Caco-2 (cell line): Measurements from ENCODE around the gene IL1F10. TPM values are rescaled to one million over a fixed set of nuclear protein-coding genes. Genes with fewer than 3 reads are reported as not detected.

Experiments
- BruUV-seq: library from RNA; stranded (reverse); fragments of 400-500 nt; replicated peaks from 2 replicates; lab custom pipeline; 2021; lab: Mats Ljungman, UMichigan
- CTCF ChIA-PET: fragments of 300-600 bp; sonication (Branson Sonifier 250); formaldehyde crosslinking; loops from one replicate; lab custom pipeline; 2022; ENCODE audit warnings: antibody characterized with exemption; lab: Charles Lee
- POLR2A ChIA-PET: fragments of 300-600 bp; sonication (Branson Sonifier 250); formaldehyde crosslinking; loops from one replicate; lab custom pipeline; 2022; ENCODE audit warnings: antibody characterized with exemption; lab: Charles Lee
- DNase-seq, 2 experiments: peaks; one replicate each; pipeline versions ENCODE4 v3.0.0 to v3.0.0-alpha.2; 2020 to 2022
- H3K27me3 ChIP-seq: replicated peaks from 2 replicates; pipeline ENCODE4 v1.6.0; 2011; ENCODE audit warnings: low read length; ENCODE audit not compliant: control insufficient read depth, insufficient read depth
- H3K36me3 ChIP-seq: 2 replicates; pipeline ENCODE4 v1.5.1; 2011; ENCODE audit warnings: low read length; ENCODE audit not compliant: control insufficient read depth, insufficient read depth
- H3K4me1 ChIP-seq: fragments of 250-450 bp; sonication (Bioruptor Pico); 2 replicates; pipeline ENCODE4 v1.5.1; 2020; ENCODE audit warnings: mild to moderate bottlenecking
- H3K4me3 ChIP-seq: 2 replicates; pipeline ENCODE4 v1.5.1; 2011; ENCODE audit warnings: low read depth, mild to moderate bottlenecking, control low read depth, low read length
- H3K9me3 ChIP-seq: fragments of 250-450 bp; sonication (Bioruptor Pico); 2 replicates; pipeline ENCODE4 v1.5.1; 2020; ENCODE audit warnings: mild to moderate bottlenecking, moderate library complexity
- H3K27ac Mint-ChIP-seq: one replicate; pipeline ENCODE4 v1.8.0; 2022; ENCODE audit warnings: mixed read lengths; ENCODE audit not compliant: unreplicated experiment
- H3K27me3 Mint-ChIP-seq: one replicate; pipeline ENCODE4 v1.8.0; 2022; ENCODE audit warnings: mixed read lengths; ENCODE audit not compliant: insufficient read depth, unreplicated experiment
- H3K36me3 Mint-ChIP-seq: one replicate; pipeline ENCODE4 v1.8.0; 2022; ENCODE audit warnings: mild to moderate bottlenecking, mixed read lengths; ENCODE audit not compliant: insufficient read depth, unreplicated experiment
- H3K4me1 Mint-ChIP-seq: one replicate; pipeline ENCODE4 v1.8.0; 2022; ENCODE audit warnings: low read depth, mixed read lengths; ENCODE audit not compliant: unreplicated experiment
- H3K4me3 Mint-ChIP-seq: one replicate; pipeline ENCODE4 v1.8.0; 2022; ENCODE audit warnings: mild to moderate bottlenecking, moderate library complexity, mixed read lengths; ENCODE audit not compliant: unreplicated experiment
- H3K9me3 Mint-ChIP-seq: one replicate; pipeline ENCODE4 v1.8.0; 2022; ENCODE audit warnings: mixed read lengths; ENCODE audit not compliant: unreplicated experiment
- CTCF ChIP-seq, 2 experiments: fragments of 200-600 bp in 1 of 2; IDR thresholded peaks; 1 replicate in 1 of 2; 2 replicates in 1 of 2; pipeline versions ENCODE4 v1.5.1 to v1.8.0; 2011 to 2022; ENCODE audit warnings: antibody characterized with exemption in 1 of 2, control low read depth in 1 of 2, inconsistent platforms in 1 of 2, low read depth in 1 of 2, low read length in 1 of 2, mild to moderate bottlenecking in 1 of 2, moderate library complexity in 1 of 2; ENCODE audit not compliant: insufficient read depth in 1 of 2, severe bottlenecking in 1 of 2, unreplicated experiment in 1 of 2
- intact Hi-C: fragments of 100-400 bp; cut with micrococcal nuclease; formaldehyde crosslinking; loops from one replicate; pipeline ENCODE4 v1.10.0; 2022; ENCODE audit not compliant: unreplicated experiment
- total RNA-seq: library from RNA; stranded (reverse); gene quantifications from 2 replicates; pipeline ENCODE4 v1.2.3, GENCODE V29; 2022

IL1F10 gene
- total RNA-seq, 1 experiment from 2014 or later, result not detected

GRCh38 chr2:113078350-113078839 is 10.6 kb downstream of the IL1F10 start:
- Histone ChIP-seq H3K4me3 (no peak overlapping the region), H3K36me3 (no peaks in the 10 kb centered on the region), H3K4me1 (no peaks in the 10 kb centered on the region), H3K9me3 (no peaks in the 10 kb centered on the region), H3K27me3 (no peaks in the 10 kb centered on the region; the same call in 1 of the 2 replicates)
- Mint-ChIP-seq H3K27me3 (no peaks in the 10 kb centered on the region), H3K36me3 (no peaks in the 10 kb centered on the region), H3K4me1 (no peaks in the 10 kb centered on the region), H3K27ac (no peak overlapping the region), H3K9me3 (no peaks in the 10 kb centered on the region), H3K4me3 (no peak overlapping the region)
- ChIA-PET POLR2A (no interaction called here), CTCF (no interaction called here)
- intact Hi-C loops, result no loop called here
- no TSS peak for BruUV-seq
- DNase-seq, result no peak
- no peak for TF ChIP-seq CTCF (IDR thresholded peaks at IDR 0.05; ENCODE audit: insufficient read depth in 1 of 2, low read depth in 1 of 2, low read length in 1 of 2, severe bottlenecking in 1 of 2, unreplicated experiment in 1 of 2)

- no peaks in the 10 kb centered on the region; the same call in 1 of the 2 replicates for H3K27me3 ChIP-seq
- DNase-seq, result no peak
- Mint-ChIP-seq H3K9me3 (no peaks in the 10 kb centered on the region), H3K27ac (no peak overlapping the region), H3K4me3 (no peak overlapping the region), H3K36me3 (no peaks in the 10 kb centered on the region), H3K4me1 (no peaks in the 10 kb centered on the region), H3K27me3 (no peaks in the 10 kb centered on the region)
- H3K4me1 ChIP-seq, result no peaks in the 10 kb centered on the region
- no peak overlapping the region for H3K4me3 ChIP-seq
- TF ChIP-seq CTCF (IDR thresholded peaks at IDR 0.05; ENCODE audit: insufficient read depth in 1 of 2, low read depth in 1 of 2, low read length in 1 of 2, severe bottlenecking in 1 of 2, unreplicated experiment in 1 of 2), result no peak
- BruUV-seq, result no TSS peak
- no peaks in the 10 kb centered on the region for H3K36me3 ChIP-seq
- intact Hi-C loops, result no loop called here
- ChIA-PET POLR2A (interaction anchor here (0.6 kb wide), 1 partner anchor 152 kb away, joined by 5 read pairs; no protein-coding TSS in a partner anchor), CTCF (interaction anchor here (1.3 to 2.4 kb wide), 3 partner anchors 101 to 120 kb away, joined by 4 to 48 read pairs (median 12); no protein-coding TSS in a partner anchor)
- H3K9me3 ChIP-seq, result no peaks in the 10 kb centered on the region
Observed at GRCh38 chr2:113079131-113079530, 11.4 kb downstream of the IL1F10 start.

DNA sequence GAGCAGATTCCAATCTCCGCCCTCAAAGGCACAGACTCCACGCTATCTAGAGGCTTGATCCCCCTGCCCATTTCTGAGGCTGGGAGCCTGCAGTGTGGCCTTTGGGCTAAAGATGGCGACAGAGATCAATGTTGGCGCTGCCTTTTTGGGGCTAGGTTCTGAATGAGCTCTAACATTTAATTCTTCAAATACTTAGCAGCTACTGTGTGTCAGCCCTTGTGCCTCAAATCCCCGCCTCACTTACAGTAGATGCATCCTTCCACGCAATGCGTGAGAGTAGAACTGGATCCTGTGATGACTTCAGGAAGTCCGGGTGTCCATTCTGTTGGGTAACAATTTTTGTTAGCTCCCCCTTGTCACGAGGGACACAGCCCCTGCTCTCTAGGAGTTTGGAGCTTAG is 12.4 kb downstream of the IL1F10 start:
- peak; percentile 84 to 91 for TF ChIP-seq CTCF (IDR thresholded peaks at IDR 0.05; ENCODE audit: insufficient read depth in 1 of 2, low read depth in 1 of 2, low read length in 1 of 2, severe bottlenecking in 1 of 2, unreplicated experiment in 1 of 2)
- Histone ChIP-seq H3K4me1 (no peaks in the 10 kb centered on the region), H3K9me3 (no peaks in the 10 kb centered on the region), H3K36me3 (no peaks in the 10 kb centered on the region), H3K27me3 (no peaks in the 10 kb centered on the region; the same call in 1 of the 2 replicates), H3K4me3 (no peak overlapping the region)
- intact Hi-C loops, result loop anchor here (1.0 to 5.0 kb wide), 6 partner anchors 21 to 312 kb away; no protein-coding TSS in a partner anchor
- peaks cover 2% of the 10 kb centered on the region for H3K27me3 Mint-ChIP-seq
- no peaks in the 10 kb centered on the region for H3K36me3 Mint-ChIP-seq
- ChIA-PET CTCF (interaction anchor here (0.5 to 2.4 kb wide), 26 partner anchors 8 to 1472 kb away, joined by 3 to 48 read pairs (median 4); partner anchors contain the start of gene IL1RN), POLR2A (no interaction called here)
- no peaks in the 10 kb centered on the region for H3K9me3 Mint-ChIP-seq
- H3K4me3 Mint-ChIP-seq, result no peak overlapping the region
- H3K27ac Mint-ChIP-seq, result no peak overlapping the region
- peak in 1 of 2 experiments; percentile 74 for DNase-seq
- no TSS peak for BruUV-seq
- no peaks in the 10 kb centered on the region for H3K4me1 Mint-ChIP-seq
